Nephron progenitor cell (in vitro differentiated cells): ENCODE measurements around the gene TMEM81.

Source experiments
- DNase-seq: peaks from one replicate; pipeline ENCODE4 v3.0.0; 2021
- H3K27ac Mint-ChIP-seq: 2 replicates; pipeline ENCODE4 v1.8.0; 2021; ENCODE audit warnings: mild to moderate bottlenecking, moderate library complexity, mixed read lengths
- H3K27me3 Mint-ChIP-seq: 2 replicates; pipeline ENCODE4 v1.8.0; 2021; ENCODE audit warnings: mild to moderate bottlenecking, low read depth, mixed read lengths; ENCODE audit not compliant: poor library complexity
- H3K36me3 Mint-ChIP-seq: 2 replicates; pipeline ENCODE4 v1.8.0; 2021; ENCODE audit warnings: low read depth, mixed read lengths
- H3K4me1 Mint-ChIP-seq: 2 replicates; pipeline ENCODE4 v1.8.0; 2021; ENCODE audit warnings: mixed read lengths
- H3K4me3 Mint-ChIP-seq: 2 replicates; pipeline ENCODE4 v1.8.0; 2021; ENCODE audit warnings: mild to moderate bottlenecking, moderate library complexity, mixed read lengths
- H3K9me3 Mint-ChIP-seq: 2 replicates; pipeline ENCODE4 v1.8.0; 2021; ENCODE audit warnings: mild to moderate bottlenecking, moderate library complexity, mixed read lengths
- CTCF ChIP-seq: fragments of 200-600 bp; sonication (generic); IDR thresholded peaks from 2 replicates; pipeline ENCODE4 v1.5.0; 2021; ENCODE audit warnings: antibody characterized with exemption

TMEM81 gene

GRCh38 chr1:205038132-205038786 lies 46.0 kb downstream of the TMEM81 start:
- H3K27ac Mint-ChIP-seq: no peak overlapping the region
- no peaks in the 10 kb centered on the region for H3K36me3 Mint-ChIP-seq
- no peak for TF ChIP-seq CTCF
- peaks cover 11% of the 10 kb centered on the region for H3K4me1 Mint-ChIP-seq
- no peak for DNase-seq
- no peaks in the 10 kb centered on the region for H3K9me3 Mint-ChIP-seq
- H3K4me3 Mint-ChIP-seq: no peak overlapping the region
- peaks cover 88% of the 10 kb centered on the region for H3K27me3 Mint-ChIP-seq

- H3K27ac Mint-ChIP-seq: no peak overlapping the region
- no peak for DNase-seq
- no peaks in the 10 kb centered on the region for H3K36me3 Mint-ChIP-seq
- peaks cover 18% of the 10 kb centered on the region for H3K4me1 Mint-ChIP-seq
- no peak overlapping the region for H3K4me3 Mint-ChIP-seq
- peaks cover 81% of the 10 kb centered on the region for H3K27me3 Mint-ChIP-seq
- H3K9me3 Mint-ChIP-seq: no peaks in the 10 kb centered on the region
- no peak for TF ChIP-seq CTCF
Measured at GRCh38 chr1:205037539-205037938, 46.7 kb downstream of the TMEM81 start.
